DOHH2 (cell line): ENCODE measurements around the gene AJAP1.

Source experiments
- H3F3A ChIP-seq: fragments of 200-600 bp; sonication (generic), shearing (Covaris generic); 2 replicates; pipeline ENCODE4 v1.6.0; 2016; ENCODE audit warnings: antibody characterized with exemption, mild to moderate bottlenecking; ENCODE audit not compliant: control insufficient read depth, insufficient read depth
- H3K27ac ChIP-seq: fragments of 200-600 bp; sonication (generic); 2 replicates; pipeline ENCODE4 v1.5.1; 2014; ENCODE audit warnings: low read depth, mild to moderate bottlenecking, low read length, moderate library complexity
- H3K27me3 ChIP-seq: fragments of 200-600 bp; sonication (generic); 2 replicates; pipeline ENCODE4 v1.6.1; 2014; ENCODE audit warnings: mild to moderate bottlenecking, low read length, mixed read lengths; ENCODE audit not compliant: control insufficient read depth
- H3K36me3 ChIP-seq: fragments of 200-600 bp; sonication (generic); 2 replicates; pipeline ENCODE4 v1.6.1; 2014; ENCODE audit warnings: mild to moderate bottlenecking, low read length, moderate library complexity, mixed read lengths; ENCODE audit not compliant: control insufficient read depth
- H3K4me1 ChIP-seq: fragments of 200-600 bp; sonication (generic); 2 replicates; pipeline ENCODE4 v1.6.1; 2014; ENCODE audit warnings: mild to moderate bottlenecking, low read length, mixed read lengths; ENCODE audit not compliant: control insufficient read depth
- H3K4me2 ChIP-seq: fragments of 200-600 bp; sonication (generic); 2 replicates; pipeline ENCODE4 v1.6.0; 2014; ENCODE audit warnings: mild to moderate bottlenecking, low read length, moderate library complexity
- H3K4me3 ChIP-seq: fragments of 200-600 bp; sonication (generic); 2 replicates; pipeline ENCODE4 v1.5.1; 2014; ENCODE audit warnings: mild to moderate bottlenecking, low read length, mixed read lengths
- H3K79me2 ChIP-seq: fragments of 200-600 bp; sonication (generic); 2 replicates; pipeline ENCODE4 v1.6.1; 2014; ENCODE audit warnings: mild to moderate bottlenecking, low read length, mixed read lengths; ENCODE audit not compliant: control insufficient read depth
- H3K9me2 ChIP-seq: fragments of 200-600 bp; sonication (generic); replicated peaks from 2 replicates; pipeline ENCODE4 v1.6.1; 2014; ENCODE audit warnings: mild to moderate bottlenecking, low read length, mixed read lengths; ENCODE audit not compliant: control insufficient read depth
- H3K9me3 ChIP-seq: fragments of 200-600 bp; sonication (generic); 2 replicates; pipeline ENCODE4 v1.6.1; 2014; ENCODE audit warnings: antibody characterized with exemption, low read length, mixed read lengths; ENCODE audit not compliant: control insufficient read depth, insufficient read depth
- H4K20me1 ChIP-seq: fragments of 200-600 bp; sonication (generic); 2 replicates; pipeline ENCODE4 v1.6.0; 2014; ENCODE audit warnings: low read depth, mild to moderate bottlenecking, antibody characterized with exemption, low read length, moderate library complexity; ENCODE audit not compliant: control insufficient read depth, insufficient read depth
- CTCF ChIP-seq: fragments of 200-600 bp; sonication (generic); IDR thresholded peaks from one replicate; pipeline ENCODE4 v1.5.1; 2014; ENCODE audit warnings: antibody characterized with exemption, mild to moderate bottlenecking, low read depth, low read length; ENCODE audit not compliant: poor library complexity, severe bottlenecking
- EZH2phosphoT487 ChIP-seq: fragments of 200-600 bp; sonication (generic); IDR thresholded peaks from 2 replicates; pipeline ENCODE4 v1.6.1; 2017; ENCODE audit warnings: borderline replicate concordance, mild to moderate bottlenecking, antibody characterized with exemption, low read length, moderate library complexity, mixed read lengths

Gene AJAP1

GRCh38 chr1:4690951-4691675 is 36.7 kb downstream of the AJAP1 start:
- Histone ChIP-seq H3K9me2 (no peaks in the 10 kb centered on the region), H3F3A (no peaks in the 10 kb centered on the region), H3K27me3 (no peaks in the 10 kb centered on the region), H3K4me3 (no peak overlapping the region), H3K9me3 (no peaks in the 10 kb centered on the region), H3K4me2 (no peak overlapping the region), H4K20me1 (no peaks in the 10 kb centered on the region), H3K79me2 (no peaks in the 10 kb centered on the region), H3K27ac (no peak overlapping the region), H3K36me3 (no peaks in the 10 kb centered on the region), H3K4me1 (no peaks in the 10 kb centered on the region)
- TF ChIP-seq EZH2phosphoT487 = no peak
- TF ChIP-seq CTCF = no peak

GRCh38 chr1:4691766-4692405 is 37.5 kb downstream of the AJAP1 start:
- Histone ChIP-seq H3K4me3 (no peak overlapping the region), H3K9me2 (no peaks in the 10 kb centered on the region), H3K79me2 (no peaks in the 10 kb centered on the region), H3F3A (no peaks in the 10 kb centered on the region), H3K4me2 (no peak overlapping the region), H4K20me1 (no peaks in the 10 kb centered on the region), H3K36me3 (no peaks in the 10 kb centered on the region), H3K27ac (no peak overlapping the region), H3K9me3 (no peaks in the 10 kb centered on the region), H3K4me1 (no peaks in the 10 kb centered on the region), H3K27me3 (no peaks in the 10 kb centered on the region)
- no peak for TF ChIP-seq EZH2phosphoT487

GRCh38 chr1:4692437-4692836 is 38.0 kb downstream of the AJAP1 start:
- no peak for TF ChIP-seq CTCF
- TF ChIP-seq EZH2phosphoT487 = no peak
- no peaks in the 10 kb centered on the region for H3K4me1 ChIP-seq
- no peak overlapping the region for H3K27ac ChIP-seq
- no peak overlapping the region for H3K4me3 ChIP-seq
- H3F3A ChIP-seq = no peaks in the 10 kb centered on the region
- no peaks in the 10 kb centered on the region for H3K36me3 ChIP-seq
- H3K79me2 ChIP-seq = no peaks in the 10 kb centered on the region
- no peaks in the 10 kb centered on the region for H3K27me3 ChIP-seq
- no peaks in the 10 kb centered on the region for H4K20me1 ChIP-seq
- H3K9me3 ChIP-seq = no peaks in the 10 kb centered on the region
- H3K9me2 ChIP-seq = no peaks in the 10 kb centered on the region
- H3K4me2 ChIP-seq = no peak overlapping the region

GRCh38 chr1:4693331-4693730 is 38.9 kb downstream of the AJAP1 start:
- no peaks in the 10 kb centered on the region for H3K9me2 ChIP-seq
- no peaks in the 10 kb centered on the region for H4K20me1 ChIP-seq
- H3K79me2 ChIP-seq = no peaks in the 10 kb centered on the region
- H3K4me1 ChIP-seq = no peaks in the 10 kb centered on the region
- TF ChIP-seq CTCF = no peak
- no peak for TF ChIP-seq EZH2phosphoT487
- H3K36me3 ChIP-seq = no peaks in the 10 kb centered on the region
- no peak overlapping the region for H3K4me2 ChIP-seq
- H3K9me3 ChIP-seq = no peaks in the 10 kb centered on the region
- no peak overlapping the region for H3K27ac ChIP-seq
- no peaks in the 10 kb centered on the region for H3K27me3 ChIP-seq
- no peak overlapping the region for H3K4me3 ChIP-seq
- no peaks in the 10 kb centered on the region for H3F3A ChIP-seq
